Measurements from ENCODE around the gene CCDC73. TPM values are rescaled to one million over a fixed set of nuclear protein-coding genes. Genes with fewer than 3 reads are reported as not detected.
"Not testable (repeated sequence)": the region's sequence is repeated elsewhere in the genome, so short reads cannot be mapped to it uniquely, and the experiment has no call there.

CCDC73 gene
- total and polyA plus RNA-seq, 10 of the 15 experiments (the other 5 are each of a cell fraction or from before 2014, with no cell fraction given): 0.05 to 0.57 (median 0.14) TPM

DNA sequence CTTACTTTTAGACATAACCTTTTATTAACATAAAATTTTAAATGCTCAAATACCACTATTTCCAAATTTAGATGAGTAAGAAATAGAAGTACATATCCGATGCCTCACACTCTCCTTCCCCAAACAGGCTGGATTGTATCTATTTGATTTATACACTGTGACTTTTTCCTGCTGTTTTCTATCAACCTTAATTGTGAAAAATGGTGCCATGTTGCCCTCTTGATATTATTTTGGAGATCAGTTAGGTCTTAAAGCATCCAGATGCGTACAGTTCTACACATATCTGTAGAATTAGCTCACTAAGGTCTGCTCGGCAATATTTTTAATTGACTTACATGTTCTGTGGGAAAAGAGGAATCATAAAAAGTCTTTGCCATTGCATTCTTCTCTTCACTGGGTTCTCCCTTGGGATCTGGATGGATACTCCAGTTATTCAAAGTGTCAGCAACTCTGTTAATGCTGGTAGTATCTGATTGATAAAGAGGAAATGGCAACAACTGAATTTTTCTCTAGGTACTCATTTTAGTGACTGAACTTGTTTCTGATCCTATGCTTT is 183.6 kb downstream of the CCDC73 start:
- no peak overlapping the region for H3K4me2 ChIP-seq (ENCODE audit: control insufficient read depth, insufficient read depth)
- H3K4me3 ChIP-seq: no peak overlapping the region
- SMC1A ChIA-PET (ENCODE audit: uncharacterized antibody, unreplicated experiment): no interaction called here
- 78% methylated on average over 3 of the region's 3 CpGs for WGBS (ENCODE audit: insufficient coverage, insufficient replicate concordance, low lambda C conversion rate, missing lambda C conversion rate)
- intact Hi-C loops (cut with micrococcal nuclease; ENCODE audit: unreplicated experiment): loop anchor here (10.0 kb wide), 1 partner anchor 226 kb away; no protein-coding TSS in a partner anchor
- in situ Hi-C loops (cut with MboI): no loop called here
- RAD21 ChIA-PET (ENCODE audit: unreplicated experiment): no interaction called here
- no peak for DNase-seq (ENCODE audit: low read depth, low spot score)
- no peaks in the 10 kb centered on the region for H3K4me1 ChIP-seq (ENCODE audit: control insufficient read depth, insufficient read depth, low read length)
- no peak overlapping the region for H2AFZ ChIP-seq (ENCODE audit: control insufficient read depth, low read depth, low read length)
- FAIRE-seq: no peak
- no peak overlapping the region for H3K9ac ChIP-seq (ENCODE audit: control insufficient read depth, insufficient read depth, low read length)
- no peak overlapping the region for H3K27ac ChIP-seq (ENCODE audit: control insufficient read depth, insufficient read depth)
- no peak for ATAC-seq
- no peaks in the 10 kb centered on the region for H3K27me3 ChIP-seq (replicated peaks in 1 of 2; ENCODE audit: control insufficient read depth in 2 of 2, insufficient read depth in 2 of 2, low read length in 1 of 2)
- no peaks in the 10 kb centered on the region for H3K79me2 ChIP-seq (ENCODE audit: control insufficient read depth, insufficient read depth, low read length)
- no peaks in the 10 kb centered on the region for H4K20me1 ChIP-seq (ENCODE audit: control insufficient read depth, insufficient read depth)
- no TSS peak for BruUV-seq (replicated peaks)
- H3K9me3 ChIP-seq (replicated peaks; ENCODE audit: control insufficient read depth, insufficient read depth, low read length): no peaks in the 10 kb centered on the region; the same call in 1 of the 3 replicates
- POLR2A ChIA-PET: interaction anchor here (0.5 kb wide), 1 partner anchor 39 kb away, joined by 5 read pairs; no protein-coding TSS in a partner anchor
- no peak for TF ChIP-seq DPF2 (IDR thresholded peaks at IDR 0.05)
- no peak for TF ChIP-seq IKZF1 (conservative IDR thresholded peaks at IDR 0.05)
- CTCF ChIA-PET: interaction anchor here (0.9 kb wide), 1 partner anchor 10 kb away, joined by 3 read pairs; no protein-coding TSS in a partner anchor
- peaks cover 0 to 3% of the 10 kb centered on the region in 2 experiments; a peak in 2 of 4 replicates for H3K36me3 ChIP-seq (ENCODE audit: control insufficient read depth in 2 of 2, insufficient read depth in 2 of 2, low read length in 1 of 2)

GRCh38 chr11:32608826-32609225 is 185.6 kb downstream of the CCDC73 start:
- CTCF ChIA-PET; RAD21 ChIA-PET (ENCODE audit: unreplicated experiment): not testable (repeated sequence)

More at GRCh38 chr11:32608826-32609225, 185.6 kb downstream of the CCDC73 start:
- H3K9ac ChIP-seq (ENCODE audit: control insufficient read depth, insufficient read depth, low read length); H3K4me3 ChIP-seq; ATAC-seq; H3K27me3 ChIP-seq (replicated peaks in 1 of 2; ENCODE audit: control insufficient read depth in 2 of 2, insufficient read depth in 2 of 2, low read length in 1 of 2); BruUV-seq (replicated peaks); H2AFZ ChIP-seq (ENCODE audit: control insufficient read depth, low read depth, low read length); FAIRE-seq; SMC1A ChIA-PET (ENCODE audit: uncharacterized antibody, unreplicated experiment); DNase-seq (ENCODE audit: low read depth, low spot score); H3K4me1 ChIP-seq (ENCODE audit: control insufficient read depth, insufficient read depth, low read length); H3K9me3 ChIP-seq (replicated peaks; ENCODE audit: control insufficient read depth, insufficient read depth, low read length); intact Hi-C loops (cut with micrococcal nuclease; ENCODE audit: unreplicated experiment); POLR2A ChIA-PET; H3K27ac ChIP-seq (ENCODE audit: control insufficient read depth, insufficient read depth); H4K20me1 ChIP-seq (ENCODE audit: control insufficient read depth, insufficient read depth); in situ Hi-C loops (cut with MboI); H3K4me2 ChIP-seq (ENCODE audit: control insufficient read depth, insufficient read depth); H3K79me2 ChIP-seq (ENCODE audit: control insufficient read depth, insufficient read depth, low read length): not testable (repeated sequence)
- peaks cover under 1 to 15% of the 10 kb centered on the region in 2 experiments for H3K36me3 ChIP-seq (ENCODE audit: control insufficient read depth in 2 of 2, insufficient read depth in 2 of 2, low read length in 1 of 2)
- WGBS (ENCODE audit: insufficient coverage, insufficient replicate concordance, low lambda C conversion rate, missing lambda C conversion rate): 95% methylated on average over 4 of the region's 4 CpGs

Measured in GM12878 (cell line).